DMS79 treated with DMSO at 0.1 percent for 48 hours (cell line): ENCODE results near the gene NDUFAF8.

Experiments used
- DNase-seq: peaks from one replicate; lab custom pipeline; 2025; lab: John Stamatoyannopoulos, UW

The NDUFAF8 gene

DNA sequence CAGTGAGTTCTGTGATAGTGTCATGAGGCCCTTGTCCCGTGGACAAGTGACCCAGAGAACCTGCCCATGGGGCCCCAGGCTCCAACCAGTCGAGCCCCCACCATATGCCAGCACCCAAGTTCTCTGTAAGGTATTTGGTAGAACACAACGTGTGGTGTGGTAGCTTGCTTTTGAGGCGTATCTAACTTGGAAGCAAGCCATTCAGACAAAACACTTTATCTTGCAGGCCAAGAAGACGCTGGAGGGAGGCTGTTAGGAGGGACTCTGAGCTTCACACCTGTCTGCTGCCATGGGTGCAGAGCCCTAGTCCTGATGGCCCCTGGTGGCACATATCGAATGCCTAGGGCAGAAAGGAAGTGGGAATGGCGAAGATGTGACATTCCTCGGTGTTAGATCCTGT is 1.6 kb downstream of the NDUFAF8 start:
- no peak for DNase-seq

GRCh38 chr17:81241203-81241602 is 2.1 kb downstream of the NDUFAF8 start:
- DNase-seq, result no peak

- DNase-seq, result peak; percentile 3
These were observed 2.7 kb downstream of the NDUFAF8 start for GRCh38 chr17:81241648-81242420.

DNA sequence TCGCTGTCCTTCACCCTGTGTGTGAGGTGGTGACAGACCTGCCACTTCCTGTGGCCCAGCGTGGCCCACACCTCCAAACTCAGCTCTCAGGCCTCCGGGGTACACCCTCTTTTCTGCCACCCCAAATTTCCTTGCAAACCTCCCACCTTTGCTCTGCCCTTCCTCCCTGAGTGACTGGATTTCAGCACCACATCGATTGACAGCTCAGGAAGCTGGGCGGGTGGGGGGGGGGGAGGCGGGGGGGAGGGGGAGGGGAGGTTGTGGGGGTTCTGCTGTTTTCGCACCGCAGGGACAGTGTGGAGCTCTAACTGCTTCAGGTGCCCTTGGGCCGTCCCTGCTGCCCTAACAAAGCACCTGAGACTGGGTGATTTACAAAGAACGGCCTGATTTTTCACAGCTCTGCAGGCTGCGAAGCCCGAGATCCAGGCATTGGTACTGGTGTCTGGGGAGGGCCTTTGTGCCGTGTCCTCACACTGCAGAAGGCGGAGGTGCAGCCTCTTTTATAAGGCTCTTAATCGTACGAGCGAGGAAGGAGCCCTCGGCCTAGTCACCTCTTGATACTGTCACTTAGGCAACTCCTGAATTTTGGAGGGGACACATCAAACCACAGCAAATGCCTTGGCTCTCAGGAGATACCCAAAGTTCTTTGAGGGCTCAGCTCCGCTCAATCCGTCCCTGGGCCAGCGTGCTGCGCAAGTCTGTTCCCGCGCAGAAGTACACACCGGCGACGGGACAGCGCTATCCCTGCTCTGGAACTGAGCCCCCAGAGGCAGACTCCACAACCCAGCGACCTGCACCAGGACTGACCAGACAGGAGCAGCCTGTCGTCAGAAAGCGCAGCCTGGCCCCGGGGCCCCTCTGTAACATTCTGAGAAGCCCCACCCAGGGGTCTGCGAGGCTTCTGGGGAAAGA is 3.6 kb downstream of the NDUFAF8 start:
- DNase-seq, result no peak

- no peak for DNase-seq
These were observed 4.2 kb downstream of the NDUFAF8 start for GRCh38 chr17:81243333-81243664.

GRCh38 chr17:81244358-81245023 is 5.4 kb downstream of the NDUFAF8 start:
- DNase-seq, result no peak

GRCh38 chr17:81245024-81245664 is 6.0 kb downstream of the NDUFAF8 start:
- DNase-seq, result no peak

DNA sequence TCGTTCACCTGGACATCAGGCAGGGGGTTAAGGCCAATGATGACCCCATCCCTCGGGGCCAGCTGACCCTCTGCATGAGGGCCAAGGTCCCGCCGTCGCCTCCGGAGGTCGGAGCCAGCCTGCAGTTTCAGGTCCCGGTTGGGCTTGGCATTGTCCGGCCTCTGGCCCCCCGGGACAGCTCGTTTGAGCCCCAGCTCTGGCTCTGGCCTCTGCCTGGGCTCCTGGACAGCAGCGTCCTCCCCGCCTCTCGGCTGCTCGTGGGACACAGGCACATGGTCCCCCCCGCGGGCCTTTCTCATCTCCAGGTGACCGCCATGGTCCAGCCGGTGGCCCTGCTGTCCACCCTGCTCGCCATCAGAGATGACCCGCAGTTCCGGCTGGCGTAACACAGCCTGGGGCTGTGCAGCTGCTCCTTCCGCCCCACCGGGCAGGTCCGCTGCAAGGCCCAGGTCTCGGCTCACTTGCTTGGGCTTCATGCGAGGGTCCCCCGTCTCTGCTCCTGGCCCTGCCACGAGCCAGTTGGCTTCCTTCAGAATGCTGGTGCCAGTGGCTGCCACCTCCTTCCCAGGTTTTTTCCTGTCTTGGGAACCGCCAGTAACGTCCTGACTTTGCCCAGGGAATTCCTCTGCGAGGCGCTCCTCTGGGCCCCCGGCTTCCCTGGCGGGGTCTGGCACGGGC is 6.7 kb downstream of the NDUFAF8 start:
- no peak for DNase-seq

- DNase-seq, result no peak
These were observed 7.2 kb downstream of the NDUFAF8 start for GRCh38 chr17:81246343-81246670.

DNA sequence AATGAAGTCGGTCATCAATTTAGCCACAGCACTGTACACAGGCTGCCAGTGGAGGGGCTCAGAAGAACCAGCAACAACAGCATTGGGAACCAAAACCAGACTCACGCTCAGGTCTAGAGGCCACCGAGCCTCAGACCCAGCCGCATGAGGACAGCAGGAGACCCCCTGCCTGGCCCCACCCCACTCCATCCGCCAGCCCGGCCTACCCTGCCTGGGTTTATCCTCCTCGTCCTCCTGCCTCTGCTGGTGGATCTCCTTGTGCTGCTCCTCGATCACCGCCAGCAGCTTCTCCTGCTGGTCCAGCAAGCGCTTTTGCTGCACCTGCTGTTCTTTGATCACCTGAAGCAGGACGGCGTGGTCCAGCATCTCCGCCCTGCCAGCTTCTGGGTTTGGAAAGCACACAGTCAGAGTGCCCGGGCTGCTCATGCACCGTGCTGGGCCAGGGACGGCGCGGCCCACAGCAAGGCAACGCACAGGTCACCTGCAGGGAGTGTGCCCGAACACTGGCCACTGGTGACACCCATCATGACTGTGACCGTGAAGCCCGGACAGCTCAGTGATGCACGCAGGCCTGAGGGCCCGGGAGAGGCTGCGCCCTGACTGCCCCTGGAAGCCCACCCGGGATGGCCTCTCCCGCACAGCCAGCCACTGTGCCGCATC is 7.7 kb downstream of the NDUFAF8 start:
- DNase-seq, result no peak

DNA sequence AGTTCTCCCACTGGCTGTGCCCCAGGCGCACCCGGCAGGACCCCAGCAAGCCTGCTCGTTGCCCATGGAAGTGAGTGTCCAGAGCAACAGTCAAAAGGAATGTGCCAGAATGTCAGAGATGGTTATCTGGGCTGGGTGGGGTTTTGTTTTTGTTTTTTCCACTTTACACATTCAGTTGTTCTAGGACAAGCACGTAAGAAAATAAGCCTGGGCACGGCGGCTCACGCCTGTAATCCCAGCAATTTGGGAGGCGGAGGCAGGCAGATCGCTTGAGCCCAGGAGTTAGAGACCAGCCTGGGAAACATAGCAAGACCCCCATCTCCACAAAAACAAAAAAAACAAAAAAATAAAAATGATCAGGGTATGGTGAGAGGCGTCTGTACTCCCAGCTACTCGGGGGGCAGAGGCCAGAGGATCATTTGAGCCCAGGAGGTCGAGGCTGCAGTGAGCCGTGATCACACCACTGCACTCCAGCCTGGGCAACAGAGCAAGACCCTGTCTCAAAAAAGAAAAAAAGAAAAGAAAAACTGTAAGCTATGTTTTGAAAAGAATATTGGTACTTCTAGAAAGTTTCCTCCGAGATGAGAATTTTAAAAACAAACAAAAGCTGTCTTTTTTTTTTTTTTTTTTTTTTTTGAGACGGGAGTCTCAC is 8.3 kb downstream of the NDUFAF8 start:
- no peak for DNase-seq

DNA sequence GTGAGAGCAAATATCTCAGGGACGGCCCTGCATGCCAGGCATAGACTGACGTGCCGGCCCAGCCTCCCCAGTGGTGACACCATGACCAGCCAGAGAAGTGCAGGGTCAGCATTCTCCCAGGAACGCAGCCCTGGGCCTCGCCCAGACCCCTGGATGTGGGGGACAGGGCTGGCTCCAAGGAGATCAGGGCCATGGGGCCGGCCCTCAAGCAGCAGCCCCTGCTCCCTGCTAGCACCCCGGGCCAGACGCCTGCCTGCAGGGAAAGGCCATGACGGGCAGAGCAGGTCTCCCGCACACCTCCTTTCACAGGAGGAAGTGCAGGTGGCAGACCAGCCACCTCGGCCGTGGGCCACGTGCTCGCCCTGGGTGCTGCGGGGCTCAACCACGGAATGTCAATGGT is 9.5 kb downstream of the NDUFAF8 start:
- no peak for DNase-seq

GRCh38 chr17:81249223-81250040 is 10.3 kb downstream of the NDUFAF8 start:
- DNase-seq, result no peak

GRCh38 chr17:81250286-81251093 is 11.4 kb downstream of the NDUFAF8 start:
- no peak for DNase-seq

DNA sequence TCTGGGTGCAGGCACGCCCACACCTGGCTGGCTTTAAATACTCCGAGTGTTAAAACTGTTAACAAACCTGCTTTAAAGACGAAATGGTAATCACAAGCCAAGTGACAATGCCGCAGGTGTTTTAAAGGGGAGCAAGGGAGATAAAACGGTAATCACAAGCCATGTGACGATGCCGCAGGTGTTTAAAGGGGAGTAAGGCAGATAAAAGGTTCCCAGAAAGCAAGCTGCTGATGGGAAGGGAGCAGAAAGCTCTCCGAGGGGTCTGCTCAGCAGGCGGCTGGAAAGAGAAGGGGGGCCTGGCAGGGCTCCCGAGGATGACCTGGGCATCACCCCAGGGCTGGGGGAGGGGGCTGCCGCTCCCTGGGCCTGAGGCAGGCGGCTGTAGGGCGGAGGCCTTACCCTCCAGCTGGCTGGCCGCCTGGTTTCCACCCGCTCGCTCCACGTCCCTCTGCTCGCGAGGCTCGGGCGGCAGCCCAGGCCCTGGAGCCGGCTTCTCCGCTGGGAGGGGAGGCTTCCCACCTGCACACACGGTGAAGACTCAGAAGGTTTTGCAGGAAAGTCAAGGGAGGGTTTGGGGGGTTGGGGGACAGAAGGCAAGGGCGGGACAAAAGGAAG is 12.1 kb downstream of the NDUFAF8 start:
- DNase-seq, result peak; percentile 29

DNA sequence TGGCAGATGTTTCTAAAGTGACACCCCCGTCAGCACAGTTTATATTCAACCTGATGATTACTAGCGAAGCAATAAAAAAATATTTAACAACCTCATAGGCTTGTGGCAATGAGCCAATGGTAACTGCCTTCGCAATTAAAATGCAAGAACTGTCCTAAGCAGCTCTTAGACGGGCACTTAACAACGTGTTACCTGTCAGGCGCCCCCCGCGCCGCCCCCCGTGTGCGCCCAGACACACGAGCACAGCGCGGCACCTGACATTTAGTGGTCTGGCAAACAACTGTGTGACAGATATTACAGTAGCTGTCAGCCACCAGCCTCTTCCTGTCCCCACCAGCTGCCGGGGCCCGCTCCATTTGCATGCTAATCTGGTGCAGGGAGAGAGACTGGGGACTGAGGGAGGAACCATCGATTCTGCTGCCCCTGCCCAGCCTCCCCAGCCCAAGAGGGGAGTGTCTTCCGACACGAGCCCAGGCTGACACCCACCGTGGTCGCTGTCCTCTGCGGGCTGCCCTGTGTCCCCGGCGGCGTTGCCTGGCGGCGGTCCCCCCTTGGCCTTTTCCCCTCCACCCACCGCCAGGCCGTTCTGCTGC is 12.7 kb downstream of the NDUFAF8 start:
- peak; percentile 54 for DNase-seq

DNA sequence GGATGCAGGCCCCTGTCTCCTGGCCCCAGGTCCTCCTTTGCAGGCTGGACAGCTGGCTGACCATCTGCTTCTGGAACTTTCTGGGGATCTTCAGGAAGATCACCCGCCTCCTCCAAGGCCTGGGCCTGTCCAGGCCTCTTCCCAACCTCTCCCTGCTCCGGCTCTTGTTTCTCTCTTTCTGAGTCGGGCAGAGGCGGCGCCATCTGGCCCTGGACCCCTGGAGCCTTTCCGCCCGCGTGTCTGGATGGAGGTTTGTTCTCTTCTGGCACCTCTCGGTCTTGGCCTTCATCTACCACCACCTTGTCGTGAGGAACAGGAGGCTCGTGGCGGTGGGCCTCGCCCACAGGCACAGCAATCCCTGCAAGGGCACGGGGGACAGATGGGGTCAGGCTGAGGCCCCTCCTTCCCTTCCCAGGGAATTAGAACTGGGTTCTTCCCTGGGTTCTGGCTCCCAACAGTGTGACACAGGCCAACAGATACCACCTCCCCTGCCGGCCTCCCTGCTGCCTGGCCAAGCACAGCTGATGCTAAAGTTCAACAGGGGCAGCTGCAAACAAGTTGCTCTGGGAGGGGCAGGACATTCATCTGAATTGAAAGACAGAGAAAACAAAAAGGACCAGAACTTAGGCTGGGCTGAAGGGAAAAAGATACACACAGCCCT is 13.3 kb downstream of the NDUFAF8 start:
- no peak for DNase-seq

DNA sequence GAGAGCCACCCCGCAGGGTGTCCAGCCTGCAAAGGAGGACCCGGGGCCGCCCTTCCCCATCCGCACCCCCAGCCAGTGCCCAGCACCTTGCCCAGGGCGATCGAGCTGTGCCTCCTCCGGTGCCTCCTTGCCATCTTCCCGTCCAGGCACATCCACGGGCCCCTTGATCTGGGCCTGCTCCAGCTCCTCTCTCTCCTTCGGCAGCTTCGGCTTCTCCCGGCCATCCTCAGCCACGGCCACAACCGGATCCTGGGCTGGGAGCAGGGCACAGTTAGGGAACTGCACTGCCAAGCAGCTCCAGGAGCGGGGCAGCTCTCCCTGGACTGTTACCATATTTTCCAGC is 13.8 kb downstream of the NDUFAF8 start:
- no peak for DNase-seq
